DMS53 treated with DMSO at 0.1 percent for 48 hours (cell line): Measurements from ENCODE around the gene LSG1.
A peak's percentile ranks its signal among the peaks of the same experiment; 100 is the strongest.

ENCODE experiments used
- DNase-seq: peaks from one replicate; lab custom pipeline; 2025; ENCODE audit not compliant: unreplicated experiment; lab: John Stamatoyannopoulos, UW

LSG1 gene

DNA sequence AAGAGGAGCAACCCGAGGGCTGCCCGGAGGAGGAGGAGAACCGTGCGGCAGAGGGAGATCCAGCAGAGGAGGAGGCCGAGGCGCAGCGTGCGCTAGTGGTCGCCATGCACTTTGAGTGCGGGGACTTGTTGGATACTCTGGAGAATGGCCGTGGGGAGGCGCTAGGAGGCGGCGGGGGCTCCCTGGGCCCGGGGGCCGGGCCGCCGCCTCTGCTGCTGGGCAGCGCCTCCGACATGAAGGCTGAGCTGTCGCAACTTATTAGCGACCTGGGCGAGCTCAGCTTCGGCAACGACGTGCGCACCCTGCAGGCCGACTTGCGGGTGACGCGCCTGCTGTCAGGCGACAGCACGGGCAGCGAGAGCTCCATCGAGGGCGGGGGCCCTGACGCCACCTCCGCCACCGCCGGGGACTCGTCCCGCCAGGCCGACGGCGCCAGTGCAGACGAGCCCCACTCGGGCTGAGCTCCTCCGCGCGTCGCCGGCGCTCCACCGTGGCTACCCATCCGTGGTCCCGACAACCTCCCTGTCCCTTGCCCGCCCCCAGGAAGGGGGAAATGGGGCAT, 15.7 kb upstream of the LSG1 start:
- DNase-seq, result peak; percentile 5

DNA sequence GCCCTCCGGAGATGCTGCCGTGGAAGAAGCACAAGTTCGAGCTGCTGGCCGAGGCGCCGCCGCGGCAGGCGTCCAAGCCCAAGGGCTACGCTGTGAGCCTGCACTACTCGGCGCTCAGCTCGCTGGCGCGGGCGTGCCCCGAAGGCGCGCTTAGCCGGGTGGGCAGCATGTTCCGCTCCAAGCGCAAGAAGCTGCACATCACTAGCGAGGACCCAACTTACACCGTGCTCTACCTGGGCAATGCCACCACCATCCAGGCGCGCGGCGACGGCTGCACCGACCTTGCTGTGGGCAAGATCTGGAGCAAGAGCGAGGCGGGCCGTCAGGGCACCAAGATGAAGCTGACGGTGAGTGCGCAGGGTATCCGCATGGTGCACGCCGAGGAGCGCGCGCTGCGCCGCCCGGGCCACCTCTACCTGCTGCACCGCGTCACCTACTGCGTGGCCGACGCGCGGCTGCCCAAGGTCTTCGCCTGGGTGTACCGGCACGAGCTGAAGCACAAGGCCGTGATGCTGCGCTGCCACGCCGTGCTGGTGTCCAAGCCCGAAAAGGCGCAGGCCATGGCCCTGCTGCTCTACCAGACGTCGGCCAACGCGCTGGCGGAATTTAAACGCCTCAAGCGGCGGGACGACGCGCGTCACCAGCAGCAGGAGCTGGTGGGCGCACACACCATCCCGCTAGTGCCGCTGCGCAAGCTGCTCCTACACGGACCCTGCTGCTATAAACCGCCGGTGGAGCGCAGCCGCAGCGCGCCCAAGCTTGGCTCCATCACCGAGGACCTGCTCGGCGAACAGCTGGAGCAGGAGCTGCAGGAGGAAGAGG, 15.0 kb upstream of the LSG1 start:
- DNase-seq, result peak; percentile 15

DNA sequence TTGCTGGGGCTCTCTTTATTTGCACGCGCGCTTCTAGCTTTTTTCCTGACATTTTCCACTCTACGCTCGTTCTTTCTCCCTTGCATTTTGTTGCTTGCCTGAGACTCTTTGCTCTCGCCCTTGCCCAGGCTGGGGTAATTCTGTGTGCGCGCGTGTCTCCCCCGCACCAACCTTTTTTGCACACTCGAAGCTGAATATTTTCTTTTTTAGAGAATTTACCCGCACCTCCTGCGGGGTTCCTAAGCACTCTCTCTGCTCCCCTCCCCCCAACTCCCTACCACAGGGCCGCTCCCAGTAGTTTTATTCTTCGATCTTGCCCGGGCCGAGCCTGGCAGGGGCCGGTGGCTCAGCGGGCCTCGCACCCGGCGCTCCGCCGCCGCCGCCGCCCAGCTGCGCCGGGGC, 14.4 kb upstream of the LSG1 start:
- no peak for DNase-seq

DNA sequence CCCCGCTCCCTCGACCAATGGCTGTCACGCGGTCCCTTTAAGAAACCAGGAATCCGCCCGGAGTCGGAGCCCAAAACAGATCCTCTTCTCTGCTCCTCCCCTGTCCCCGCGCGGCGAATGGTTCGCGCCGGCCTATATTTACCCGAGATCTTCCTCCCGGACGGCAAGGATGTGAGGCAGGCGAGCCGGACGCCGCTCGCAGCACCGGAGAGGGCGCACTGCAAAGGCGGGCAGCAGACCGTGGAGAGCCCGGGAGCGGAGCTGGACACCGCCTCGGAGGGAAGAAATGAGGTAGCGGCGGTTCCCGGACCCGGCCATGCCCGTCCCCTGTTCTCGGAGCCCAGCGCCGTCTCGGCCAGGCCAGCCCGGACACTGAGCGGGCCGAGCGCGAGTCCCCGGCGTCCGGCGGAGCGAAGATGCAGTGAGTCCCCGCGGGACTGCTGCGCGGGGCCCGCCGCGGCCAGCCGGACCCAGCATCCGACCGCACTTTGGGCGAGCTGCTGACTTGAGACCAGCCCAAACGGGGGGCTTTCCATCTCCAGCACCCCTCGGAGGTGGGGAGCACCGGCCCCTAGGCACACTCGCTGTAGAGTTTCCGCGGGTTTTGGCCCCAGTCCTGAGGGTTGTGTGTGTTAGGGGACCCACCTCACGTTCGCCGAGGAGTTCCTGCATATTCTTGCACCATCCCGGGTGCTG, 13.9 kb upstream of the LSG1 start, which contains the start of gene FAM43A:
TSS of gene FAM43A (plus strand) at position 166 of the 696 bp plus-strand sequence. CDS start 944 bp downstream, outside the sequence.
- peak; percentile 20 for DNase-seq

DNA sequence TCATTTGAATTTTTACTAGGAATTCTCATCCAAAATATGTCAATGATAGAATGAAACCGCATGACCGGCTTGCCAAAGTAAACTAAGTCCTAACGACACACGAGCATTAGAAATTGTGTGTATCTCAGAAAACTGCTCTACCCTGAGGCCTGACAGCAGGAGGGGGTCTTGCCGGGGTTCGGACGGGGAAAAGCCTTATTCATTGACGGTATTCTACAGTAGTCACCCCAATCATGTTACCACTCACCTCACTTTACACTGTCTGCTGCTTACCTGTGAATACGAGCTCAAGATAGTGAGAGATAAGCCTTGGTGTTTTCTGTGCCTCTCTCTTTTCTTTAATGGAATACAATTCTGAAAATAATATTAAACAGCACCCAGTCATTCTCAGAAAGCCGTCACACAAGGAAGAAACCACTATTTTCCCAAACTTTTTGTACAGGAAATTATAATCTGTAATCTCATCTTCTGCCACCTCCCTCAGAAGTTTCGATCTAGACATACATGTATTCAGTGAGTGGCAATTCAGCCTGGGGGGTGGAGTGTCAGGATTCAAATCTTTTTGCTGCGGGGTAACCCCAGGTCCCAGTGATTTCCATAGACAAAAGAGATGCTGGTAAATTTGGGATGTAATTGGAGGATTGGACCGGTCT, 13.2 kb upstream of the LSG1 start:
- no peak for DNase-seq

DNA sequence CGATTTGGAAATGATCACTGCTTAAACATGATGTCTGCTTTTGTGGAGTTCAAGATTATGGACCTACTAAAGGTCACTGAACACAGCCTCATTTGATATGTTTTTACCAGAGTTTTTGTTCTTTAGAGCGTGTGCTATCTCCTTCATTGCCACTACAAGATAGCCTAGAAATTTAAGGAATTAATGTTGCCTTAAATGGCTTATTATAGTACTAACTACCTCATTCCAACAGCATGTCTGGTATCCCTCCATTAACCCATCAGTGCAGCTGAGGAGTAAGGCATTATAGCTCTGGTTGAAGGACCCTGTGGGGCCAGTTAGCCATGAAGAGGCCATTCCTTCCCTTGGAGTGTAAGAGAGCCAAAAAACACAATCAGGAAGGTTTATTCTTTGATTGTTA, 11.4 kb upstream of the LSG1 start:
- no peak for DNase-seq

DNA sequence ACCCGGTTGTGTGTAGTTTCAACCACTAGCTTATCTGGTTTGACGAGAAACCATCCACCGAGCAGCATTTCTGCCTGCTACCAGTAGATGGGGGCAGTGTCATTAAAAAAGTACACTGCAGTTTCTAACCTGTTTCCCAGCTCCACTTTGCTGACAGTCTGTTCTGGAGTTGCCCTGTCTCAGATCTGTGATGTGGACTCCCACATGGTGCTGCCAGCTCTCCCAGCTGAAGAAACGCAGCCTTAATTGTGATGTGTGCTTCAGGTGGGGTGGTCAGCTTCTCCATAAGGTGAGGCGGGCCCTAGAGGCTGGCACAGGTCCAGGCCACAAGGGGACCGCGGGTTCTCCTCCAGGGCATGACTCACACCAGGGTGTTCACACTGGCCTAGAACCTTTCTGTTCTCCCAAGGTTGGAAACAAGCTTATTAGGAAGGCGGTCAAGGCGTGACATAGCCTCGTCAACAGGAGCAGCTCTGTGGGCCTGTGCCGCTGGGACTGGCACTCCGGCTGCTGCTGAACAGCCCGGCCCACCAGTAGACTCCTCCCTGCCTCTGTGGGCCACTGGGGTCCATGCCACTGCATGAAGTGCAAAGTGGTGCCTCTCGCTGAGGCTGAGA, 10.8 kb upstream of the LSG1 start:
- peak; percentile 82 for DNase-seq

DNA sequence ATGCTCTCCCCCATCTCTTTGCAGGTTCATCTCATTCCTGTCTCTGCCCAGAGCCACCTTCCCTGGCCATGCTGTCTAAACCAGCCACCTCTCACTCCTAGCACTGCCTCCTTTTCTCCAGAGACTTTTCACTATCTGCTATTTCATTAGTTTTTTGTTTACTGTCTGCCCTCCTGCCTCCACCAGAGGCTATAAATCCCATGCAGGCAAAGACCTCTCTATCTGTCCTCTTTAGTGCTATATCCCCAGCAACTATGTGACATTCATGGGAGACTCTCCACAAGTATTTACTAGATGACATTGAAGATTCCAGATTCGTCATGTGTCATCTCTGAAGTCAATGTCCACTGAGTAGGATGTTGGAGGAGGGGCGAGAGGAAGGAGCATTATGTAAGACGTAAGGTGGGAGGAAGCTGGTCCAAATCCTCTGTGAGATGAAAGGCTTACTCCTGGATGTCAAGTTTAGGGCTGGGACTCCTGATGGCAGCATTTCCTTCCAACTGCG, 10.2 kb upstream of the LSG1 start:
- peak; percentile 32 for DNase-seq

DNA sequence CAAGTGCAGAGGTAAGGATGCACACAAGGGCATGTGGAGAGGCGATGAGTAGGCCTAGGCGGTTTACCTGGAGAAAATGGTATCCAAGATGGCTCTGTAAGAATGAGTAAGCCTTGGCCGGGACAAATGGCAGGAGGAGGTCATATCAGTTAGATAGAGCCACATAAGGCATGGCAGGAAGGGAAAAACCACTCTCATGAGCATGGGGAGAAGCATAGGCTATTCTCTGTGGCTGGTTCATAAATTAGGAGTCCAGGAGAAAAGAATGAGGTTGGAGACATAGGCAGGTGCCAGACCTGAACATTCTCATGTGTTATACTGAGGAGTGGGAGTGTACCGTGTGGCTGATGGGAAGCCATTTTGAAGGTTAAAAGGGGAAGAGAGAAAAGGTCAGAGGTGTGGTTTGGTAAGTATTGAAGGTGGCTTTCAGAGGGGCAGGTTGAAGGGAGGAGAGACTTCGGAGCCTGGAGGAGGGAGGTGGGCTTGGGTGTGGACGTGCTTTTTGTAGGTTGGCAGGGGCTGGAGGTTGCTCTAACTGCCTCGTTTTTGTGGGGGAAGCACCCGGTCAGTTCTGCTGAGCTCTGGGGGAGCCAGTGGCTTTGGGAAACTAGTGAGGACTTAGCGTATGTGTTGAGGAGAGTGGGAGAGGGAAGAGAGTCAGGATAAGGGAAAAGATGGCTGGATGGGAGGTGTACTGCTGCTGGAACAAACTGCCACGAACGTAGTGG, 9.1 kb upstream of the LSG1 start:
- no peak for DNase-seq

DNA sequence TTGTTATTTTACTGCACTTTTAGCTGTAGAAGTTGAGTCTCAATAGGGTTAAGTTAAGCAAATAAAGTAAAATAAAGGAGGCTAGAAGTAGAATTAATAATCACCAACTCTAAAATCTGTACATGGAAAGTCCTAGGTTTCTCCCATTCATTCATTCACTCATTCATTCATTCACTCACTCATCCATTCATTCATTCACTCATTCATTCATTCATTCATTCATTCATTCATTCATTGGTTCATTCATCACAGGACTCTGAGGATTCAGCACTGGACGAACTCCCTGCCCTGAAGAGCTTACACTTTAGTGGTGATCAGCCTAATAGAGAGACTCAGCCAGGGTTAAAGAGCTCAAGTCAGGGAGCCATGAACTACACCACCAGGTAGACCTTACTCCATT, 4.5 kb upstream of the LSG1 start:
- DNase-seq, result no peak

DNA sequence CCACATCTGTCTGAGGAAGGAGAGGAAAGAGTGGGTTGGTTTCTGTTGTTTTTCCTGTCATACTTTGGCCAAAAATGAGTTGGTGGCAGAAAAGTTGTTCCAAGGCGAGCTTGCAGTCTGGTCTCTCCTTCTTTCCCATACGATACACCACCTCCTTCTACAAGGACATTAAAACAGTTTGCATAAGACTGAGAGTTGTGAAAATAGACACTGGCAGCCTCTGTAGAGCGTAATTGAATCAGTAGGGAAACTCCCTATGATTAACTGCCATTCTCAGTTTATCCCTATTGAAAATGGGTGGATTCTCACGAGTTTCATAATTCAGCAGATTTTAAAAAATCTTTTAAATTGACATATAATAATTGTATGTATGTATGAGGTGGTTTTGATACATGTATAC, 3.7 kb upstream of the LSG1 start:
- no peak for DNase-seq

DNA sequence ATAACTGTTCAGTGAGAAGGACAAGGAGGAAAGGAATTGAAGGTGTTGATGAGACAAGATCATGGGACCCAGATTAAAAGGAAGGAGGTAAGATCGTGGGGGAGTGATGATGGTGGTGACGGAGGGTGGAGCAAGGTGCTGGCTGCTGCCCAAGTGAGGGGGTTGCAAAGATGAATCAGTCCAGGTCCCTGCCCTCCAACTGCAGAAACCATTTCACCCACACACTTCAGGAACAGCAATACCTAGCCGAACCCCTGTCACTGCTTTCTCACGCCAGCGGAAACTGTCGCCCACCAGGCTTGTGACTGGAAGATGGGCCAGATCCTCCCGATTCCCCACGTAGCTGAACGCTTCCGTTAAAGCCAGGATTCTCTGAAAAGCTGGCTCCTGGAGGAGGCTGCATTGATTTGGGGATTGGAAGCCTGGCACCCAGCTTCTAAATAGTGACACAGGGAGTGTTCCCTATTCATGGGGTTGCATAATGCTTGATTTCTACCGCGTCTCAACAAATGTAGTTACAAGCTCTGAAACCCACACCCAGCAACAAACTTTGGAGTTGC, 3.2 kb upstream of the LSG1 start:
- DNase-seq, result no peak

DNA sequence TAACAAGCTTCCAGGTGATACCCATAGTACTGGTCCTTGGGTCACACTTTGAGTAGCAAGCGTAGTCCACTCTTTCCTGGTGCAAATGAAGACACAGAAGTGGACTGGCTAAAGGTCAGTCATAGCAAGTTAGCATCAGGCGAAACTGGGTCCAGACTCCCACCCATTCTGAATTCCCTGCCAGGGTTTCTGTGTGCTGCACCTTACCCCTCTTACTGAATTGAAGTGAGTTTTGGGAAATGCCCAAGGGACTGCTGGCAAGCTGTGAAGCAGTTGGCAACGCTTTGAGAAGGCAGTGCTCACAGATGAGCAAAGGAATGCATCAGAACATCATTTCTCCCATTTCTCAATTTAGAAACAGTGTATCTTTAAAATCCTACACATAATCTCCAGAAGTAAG, 1.8 kb upstream of the LSG1 start:
- DNase-seq, result no peak

DNA sequence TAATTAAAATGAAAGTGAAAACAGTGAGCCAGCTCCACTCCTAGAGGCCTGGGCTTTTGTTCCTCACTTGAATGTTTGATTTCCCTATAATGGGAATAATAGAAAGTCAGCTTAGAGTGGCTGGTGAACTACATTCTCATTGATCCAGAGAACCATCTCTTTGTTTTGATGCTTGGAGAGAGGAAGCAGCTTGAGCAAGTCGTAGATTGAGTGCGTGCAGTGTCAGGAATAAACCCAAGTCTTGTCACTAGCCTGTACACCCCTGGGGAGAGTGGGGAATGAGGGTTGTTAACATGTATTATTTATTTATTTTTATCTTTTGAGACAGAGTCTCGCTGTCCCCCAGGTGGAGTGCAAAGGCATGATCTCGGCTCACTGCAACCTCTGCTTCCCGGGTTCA, 885 bp upstream of the LSG1 start:
- no peak for DNase-seq

DNA sequence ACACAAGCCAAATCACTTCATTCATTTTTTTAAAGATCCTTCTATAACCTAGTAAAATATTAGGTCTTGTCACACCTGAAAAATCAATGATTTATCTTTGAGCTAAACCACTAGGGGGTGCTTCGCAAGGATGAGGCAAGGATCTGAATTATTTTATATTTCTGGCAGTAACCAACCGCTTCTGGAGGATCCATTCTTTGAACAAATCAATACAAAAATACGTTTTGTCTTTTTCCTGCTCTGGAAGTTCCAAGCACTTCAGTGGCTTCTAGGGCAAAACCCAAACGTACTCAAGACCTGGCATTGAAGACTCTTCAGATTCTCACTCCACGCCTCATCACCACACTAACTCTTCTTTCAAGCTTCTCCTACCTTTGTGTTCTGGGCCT, 486 bp downstream of the LSG1 start:
- no peak for DNase-seq

DNA sequence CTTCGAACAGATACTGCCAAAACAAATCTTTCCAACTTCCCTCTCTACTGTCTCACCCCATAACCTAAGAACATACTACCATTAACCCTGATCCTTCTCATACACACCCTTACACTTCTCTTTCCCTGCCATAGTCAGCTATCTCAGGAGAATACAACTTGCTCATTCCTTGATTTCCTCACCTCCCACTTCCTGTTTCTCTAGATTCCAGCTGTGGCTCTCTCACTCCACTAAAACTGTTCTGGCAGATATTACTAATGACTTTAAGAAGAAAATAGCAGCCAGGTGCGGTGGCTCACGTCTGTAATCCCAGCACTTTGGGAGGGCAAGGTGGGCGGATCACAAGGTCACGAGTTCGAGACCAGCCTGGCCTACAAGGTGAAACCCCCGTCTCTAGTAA, 4.6 kb downstream of the LSG1 start:
- DNase-seq, result no peak

DNA sequence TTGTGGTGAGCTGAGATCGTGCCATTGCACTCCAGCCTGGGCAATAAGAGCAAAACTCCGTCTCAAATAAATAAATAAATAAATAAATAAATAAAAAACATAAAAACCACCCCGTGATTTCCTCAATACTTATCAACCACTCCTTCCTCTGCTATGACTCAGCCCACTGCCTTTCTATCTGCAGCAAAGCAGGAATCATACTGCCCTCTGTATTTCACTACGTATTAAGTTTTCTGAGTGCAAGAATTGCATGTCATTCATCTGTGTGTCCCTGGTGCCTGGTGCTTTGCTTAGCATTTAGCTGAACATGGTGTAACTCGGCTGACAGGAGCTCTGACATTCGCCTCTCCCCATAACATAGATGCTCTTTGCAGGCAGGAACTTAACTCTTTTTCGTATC, 7.1 kb downstream of the LSG1 start:
- DNase-seq, result no peak

DNA sequence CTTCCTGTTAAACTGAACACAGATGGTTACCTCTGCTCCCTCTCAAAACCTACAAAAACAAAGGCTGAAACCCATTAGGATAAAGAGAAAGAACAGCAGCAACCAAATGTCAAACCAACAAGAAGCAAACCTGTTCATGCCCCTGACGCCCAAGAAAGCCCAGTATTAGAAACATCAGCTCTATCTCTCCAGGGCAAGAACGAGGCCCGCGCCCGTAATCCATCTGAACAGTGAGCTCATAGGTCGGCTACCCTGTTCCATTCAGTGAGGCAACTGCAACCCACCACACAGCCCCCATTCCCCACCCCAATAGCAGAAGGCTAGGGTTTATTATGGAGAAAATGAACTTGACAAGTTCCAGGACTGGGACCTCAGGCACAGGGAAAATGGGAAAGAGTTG, 10.0 kb downstream of the LSG1 start:
- no peak for DNase-seq

DNA sequence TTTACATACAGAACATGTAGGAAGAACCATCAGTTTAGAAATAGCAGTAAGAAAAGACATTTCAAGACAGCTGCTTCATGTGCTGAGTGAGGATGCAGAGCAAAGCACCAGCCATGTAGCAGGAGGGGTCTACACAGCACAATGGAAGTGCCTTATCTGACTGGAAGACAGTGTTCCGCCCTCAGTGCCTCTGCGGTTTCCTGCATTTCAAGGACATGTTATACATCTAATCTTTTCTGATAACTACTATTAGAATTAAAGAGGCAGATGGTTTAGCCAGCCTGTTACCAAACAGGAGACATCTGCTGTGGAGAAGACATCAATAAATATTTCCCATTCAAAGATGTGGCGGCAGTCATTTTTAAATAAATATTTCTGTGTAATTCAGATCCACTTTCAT, 10.6 kb downstream of the LSG1 start:
- no peak for DNase-seq

DNA sequence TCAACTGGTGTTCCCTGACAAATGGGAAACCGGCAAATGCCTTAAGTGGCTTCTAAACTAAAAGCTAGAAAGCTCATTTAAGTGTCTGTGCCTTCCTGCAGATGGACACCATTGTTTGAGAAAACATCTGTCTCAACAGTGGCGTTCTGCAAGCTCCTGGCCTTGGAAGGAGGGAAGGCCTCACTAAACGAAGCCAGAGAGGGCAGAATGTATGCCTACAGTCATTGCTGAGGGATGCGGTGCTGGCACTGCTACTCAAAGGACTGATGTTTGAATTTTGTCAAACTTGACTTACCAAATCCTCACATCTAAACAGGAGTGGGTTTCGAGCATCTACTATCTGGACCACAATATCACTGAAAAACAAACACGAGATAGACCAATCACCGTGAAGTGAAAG, 12.2 kb downstream of the LSG1 start:
- DNase-seq, result no peak
